Hippocampal formation (tissue), 2 donors: ENCODE results near the gene PYHIN1.
"Not testable (repeated sequence)": the region's sequence is repeated elsewhere in the genome, so short reads cannot be mapped to it uniquely, and the experiment has no call there.

Source experiments
- DNase-seq, 2 donors: peaks; one replicate each; lab custom pipeline; 2025; lab: John Stamatoyannopoulos, UW

PYHIN1 gene

GRCh38 chr1:158979229-158979628 lies 47.9 kb downstream of the PYHIN1 start:
- no peak for DNase-seq

GRCh38 chr1:158983235-158983634 lies 51.9 kb downstream of the PYHIN1 start:
- no peak for DNase-seq

GRCh38 chr1:158984386-158984785 lies 53.0 kb downstream of the PYHIN1 start:
- no peak for DNase-seq

GRCh38 chr1:158989424-158989823 lies 58.1 kb downstream of the PYHIN1 start:
- DNase-seq, result no peak

GRCh38 chr1:158992787-158993312 lies 61.5 kb downstream of the PYHIN1 start:
- no peak for DNase-seq

GRCh38 chr1:158996998-158997397 lies 65.6 kb downstream of the PYHIN1 start:
- peak in 1 of 2 donors; percentile 26 for DNase-seq

GRCh38 chr1:158998037-158998780 lies 66.9 kb downstream of the PYHIN1 start:
- no peak for DNase-seq

- DNase-seq, result peak in 1 of 2 donors; percentile 77
Measured at GRCh38 chr1:158998781-158999161, 67.4 kb downstream of the PYHIN1 start.

- DNase-seq, result peak; percentile 79 to 92
Measured at GRCh38 chr1:158999316-159000069, 68.1 kb downstream of the PYHIN1 start.

- DNase-seq, result peak in 1 of 2 donors; percentile 57
Measured at GRCh38 chr1:159000070-159000409, 68.7 kb downstream of the PYHIN1 start.

GRCh38 chr1:159000625-159001024 lies 69.3 kb downstream of the PYHIN1 start:
- DNase-seq, result peak; percentile 53 to 63

- DNase-seq, result no peak
Measured at GRCh38 chr1:159005161-159005560, 73.8 kb downstream of the PYHIN1 start.

GRCh38 chr1:159005676-159006075 lies 74.3 kb downstream of the PYHIN1 start:
- DNase-seq, result no peak

GRCh38 chr1:159006210-159006807 lies 75.0 kb downstream of the PYHIN1 start:
- DNase-seq, result not testable (repeated sequence)

- no peak for DNase-seq
Measured at GRCh38 chr1:159007726-159008125, 76.4 kb downstream of the PYHIN1 start.

GRCh38 chr1:159008744-159009188 lies 77.4 kb downstream of the PYHIN1 start:
- DNase-seq, result no peak

GRCh38 chr1:159009287-159009686 lies 77.9 kb downstream of the PYHIN1 start:
- no peak for DNase-seq

- DNase-seq, result peak in 1 of 2 donors; percentile 42
Measured at GRCh38 chr1:159009704-159010361, 78.5 kb downstream of the PYHIN1 start, which contains the start of gene IFI16. Gene IFI16, plus strand, starts transcription at chr1:159009907. Its CDS starts 4,774 bp downstream, at chr1:159014681.

- DNase-seq, result no peak
Measured at GRCh38 chr1:159010391-159010790, 79.0 kb downstream of the PYHIN1 start.

GRCh38 chr1:159011001-159011400 lies 79.6 kb downstream of the PYHIN1 start:
- not testable (repeated sequence) for DNase-seq

GRCh38 chr1:159011751-159012150 lies 80.4 kb downstream of the PYHIN1 start:
- DNase-seq, result no peak

- no peak for DNase-seq
Measured at GRCh38 chr1:159012495-159012894, 81.1 kb downstream of the PYHIN1 start.
